GM12801 (cell line): ENCODE data around the gene TRAK2.

ENCODE experiments used
- TF ChIP-seq, protein P1 (sequence below): IDR thresholded peaks from one replicate; pipeline ENCODE4 v1.5.1; 2011; ENCODE audit warnings: control low read depth; ENCODE audit not compliant: insufficient read length; ENCODE audit errors: extremely low read depth

TRAK2 gene

DNA sequence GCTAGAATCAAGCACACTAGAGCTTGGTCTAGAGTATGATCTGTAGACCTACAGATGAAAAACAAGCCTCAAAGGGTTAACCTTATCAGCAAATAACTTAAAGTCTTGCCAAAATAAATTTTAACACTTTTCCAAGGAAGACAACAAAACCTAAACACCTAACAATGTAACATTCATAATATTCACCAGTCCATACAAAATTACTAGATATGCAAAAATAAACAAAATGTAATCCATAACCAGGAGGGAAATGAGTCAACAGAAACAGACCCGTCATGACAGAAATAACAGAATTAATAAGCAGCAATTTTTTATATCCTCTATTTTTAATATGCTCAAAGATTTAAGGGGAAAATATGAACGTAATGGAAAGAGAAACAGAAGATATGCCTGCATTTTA, 36.1 kb downstream of the TRAK2 start:
- TF ChIP-seq, protein P1, sequence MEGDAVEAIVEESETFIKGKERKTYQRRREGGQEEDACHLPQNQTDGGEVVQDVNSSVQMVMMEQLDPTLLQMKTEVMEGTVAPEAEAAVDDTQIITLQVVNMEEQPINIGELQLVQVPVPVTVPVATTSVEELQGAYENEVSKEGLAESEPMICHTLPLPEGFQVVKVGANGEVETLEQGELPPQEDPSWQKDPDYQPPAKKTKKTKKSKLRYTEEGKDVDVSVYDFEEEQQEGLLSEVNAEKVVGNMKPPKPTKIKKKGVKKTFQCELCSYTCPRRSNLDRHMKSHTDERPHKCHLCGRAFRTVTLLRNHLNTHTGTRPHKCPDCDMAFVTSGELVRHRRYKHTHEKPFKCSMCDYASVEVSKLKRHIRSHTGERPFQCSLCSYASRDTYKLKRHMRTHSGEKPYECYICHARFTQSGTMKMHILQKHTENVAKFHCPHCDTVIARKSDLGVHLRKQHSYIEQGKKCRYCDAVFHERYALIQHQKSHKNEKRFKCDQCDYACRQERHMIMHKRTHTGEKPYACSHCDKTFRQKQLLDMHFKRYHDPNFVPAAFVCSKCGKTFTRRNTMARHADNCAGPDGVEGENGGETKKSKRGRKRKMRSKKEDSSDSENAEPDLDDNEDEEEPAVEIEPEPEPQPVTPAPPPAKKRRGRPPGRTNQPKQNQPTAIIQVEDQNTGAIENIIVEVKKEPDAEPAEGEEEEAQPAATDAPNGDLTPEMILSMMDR, result no peak

DNA sequence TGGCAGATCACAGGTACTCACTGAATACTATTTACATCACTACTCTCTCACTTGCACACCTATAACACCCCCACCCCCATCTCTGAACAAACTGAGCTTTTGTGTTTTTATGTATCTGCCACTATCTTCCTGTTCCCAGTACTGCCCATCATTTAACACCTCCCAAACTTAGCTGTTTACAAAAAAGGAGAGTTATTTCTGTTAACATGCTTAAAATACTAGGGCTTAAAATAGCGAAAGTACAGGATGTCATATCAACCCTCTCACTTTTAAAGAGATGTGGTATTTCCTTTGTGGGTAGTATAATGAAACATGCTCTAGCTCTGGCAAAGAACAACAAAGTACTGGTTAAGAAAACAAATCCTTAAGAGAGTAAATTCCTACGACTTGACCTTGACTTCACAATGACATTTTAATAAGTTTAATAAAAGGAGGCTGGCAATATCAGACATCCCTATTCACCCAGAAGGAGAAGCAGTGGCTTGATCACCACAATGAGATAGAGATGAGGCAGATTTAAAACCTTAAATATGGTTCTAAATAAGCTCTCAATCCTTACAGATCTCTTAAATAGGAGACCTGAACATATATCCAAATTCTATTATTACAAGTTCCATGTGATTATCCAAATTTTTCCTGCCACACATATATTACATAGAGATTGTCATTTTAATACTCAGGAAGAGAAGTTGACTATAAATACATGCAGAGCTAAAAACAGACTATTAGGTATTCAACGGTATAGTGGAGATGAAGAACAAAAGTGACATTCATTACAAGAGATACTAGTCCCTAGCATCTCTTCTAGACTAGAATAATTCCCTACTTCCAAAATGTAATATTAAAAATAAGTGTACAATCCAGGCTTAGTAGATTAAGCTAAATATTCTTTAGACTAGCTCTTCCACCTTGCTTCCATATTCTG, 36.9 kb downstream of the TRAK2 start:
- TF ChIP-seq, protein P1, result no peak

DNA sequence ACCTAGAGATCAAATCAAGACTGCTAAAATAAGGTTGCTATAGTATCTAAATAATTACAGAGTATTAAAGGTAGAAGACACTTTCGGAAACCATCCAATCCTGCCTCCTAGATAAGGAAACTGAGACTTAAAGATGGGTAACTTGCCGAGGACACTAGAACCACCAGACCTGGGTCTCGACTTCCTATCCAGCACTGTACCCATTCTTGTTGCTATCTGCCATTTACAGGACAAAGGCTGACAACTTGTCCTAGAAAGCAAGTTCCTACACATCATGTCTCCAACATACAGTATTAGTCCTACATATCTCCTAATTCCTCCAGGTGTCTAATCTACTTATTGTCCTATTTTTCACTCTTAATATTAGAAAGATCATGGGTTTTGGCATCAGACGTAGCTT, 37.7 kb downstream of the TRAK2 start:
- TF ChIP-seq, protein P1, result no peak

DNA sequence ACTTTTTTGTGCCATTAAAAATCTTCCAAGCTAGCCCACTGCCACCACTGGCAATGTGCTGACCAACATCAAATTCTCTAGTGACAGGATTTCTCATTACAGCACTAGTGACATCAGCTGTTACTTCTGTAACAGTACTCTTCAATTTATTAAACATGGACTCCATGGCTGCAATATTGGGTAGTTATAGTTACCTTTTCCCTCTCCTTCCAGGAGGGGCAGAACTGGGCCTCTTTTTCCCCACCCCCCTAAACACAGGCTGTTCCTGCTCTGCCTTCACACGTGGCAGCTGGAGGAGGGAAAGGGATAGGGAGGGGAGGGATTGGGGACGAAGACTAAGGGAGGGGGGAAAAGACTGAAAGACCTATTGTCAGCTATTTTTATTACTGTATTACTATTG, 38.1 kb downstream of the TRAK2 start:
- TF ChIP-seq, protein P1, result no peak

DNA sequence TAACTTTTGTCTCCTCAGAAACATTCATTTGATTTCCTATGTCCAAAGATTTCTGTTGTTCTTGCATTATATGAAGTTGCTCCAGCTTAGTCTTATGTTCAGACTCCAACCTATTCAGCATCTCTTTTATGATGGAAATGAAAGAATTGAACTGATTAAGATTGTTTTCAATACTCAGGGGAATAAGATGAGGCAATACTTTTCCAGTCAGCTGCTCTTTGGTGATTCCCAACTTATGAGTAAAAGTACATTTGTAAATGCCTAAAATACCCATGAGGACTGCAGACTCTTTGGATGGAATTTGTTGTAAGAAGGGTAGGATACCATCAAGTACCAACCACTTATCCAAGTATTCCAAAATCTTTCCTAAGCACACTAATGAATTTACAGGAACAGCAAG, 39.8 kb downstream of the TRAK2 start:
- TF ChIP-seq, protein P1, result no peak

DNA sequence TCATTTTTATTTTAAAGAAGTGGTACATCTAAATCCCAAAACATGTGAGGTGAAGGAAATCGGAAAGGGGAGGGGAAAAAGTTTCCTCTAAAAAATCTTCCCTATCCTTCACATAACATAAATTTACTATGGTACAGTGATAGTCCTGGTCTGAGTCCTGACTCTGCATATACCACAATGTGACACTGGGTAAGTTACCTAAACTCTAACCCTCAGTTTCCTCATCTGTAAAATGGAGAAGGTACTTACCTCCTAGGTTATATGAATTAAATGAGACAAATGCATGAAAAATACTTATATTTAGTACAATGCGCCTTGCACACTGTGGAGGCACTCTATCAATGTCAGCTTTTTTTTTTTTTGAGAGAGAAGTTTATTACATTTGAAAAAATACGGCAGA, 42.3 kb downstream of the TRAK2 start:
- TF ChIP-seq, protein P1, result no peak

DNA sequence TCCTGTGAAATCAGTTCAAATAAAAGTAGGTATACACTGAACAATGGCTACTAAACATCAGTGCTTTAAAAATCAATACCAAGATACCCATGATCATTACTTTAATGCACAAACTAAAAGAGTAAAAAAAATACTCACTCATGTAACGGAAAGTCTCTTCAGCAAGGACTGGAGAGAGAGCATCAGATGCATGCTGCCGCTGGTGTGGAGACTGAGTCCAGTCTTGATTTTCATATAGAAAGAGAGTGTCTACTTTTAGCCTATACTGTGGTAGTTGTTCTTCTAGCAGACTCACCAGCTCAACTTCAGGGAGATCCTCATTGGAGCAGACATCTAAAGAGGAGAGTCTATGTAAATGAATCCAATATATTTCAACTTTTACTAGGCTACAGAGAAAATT, 44.0 kb downstream of the TRAK2 start:
- TF ChIP-seq, protein P1, result no peak
